NCI-H510A (cell line): ENCODE data around the gene TNS1.

Experiments
- DNase-seq: peaks from one replicate; lab custom pipeline; 2025; lab: John Stamatoyannopoulos, UW

Gene TNS1

DNA sequence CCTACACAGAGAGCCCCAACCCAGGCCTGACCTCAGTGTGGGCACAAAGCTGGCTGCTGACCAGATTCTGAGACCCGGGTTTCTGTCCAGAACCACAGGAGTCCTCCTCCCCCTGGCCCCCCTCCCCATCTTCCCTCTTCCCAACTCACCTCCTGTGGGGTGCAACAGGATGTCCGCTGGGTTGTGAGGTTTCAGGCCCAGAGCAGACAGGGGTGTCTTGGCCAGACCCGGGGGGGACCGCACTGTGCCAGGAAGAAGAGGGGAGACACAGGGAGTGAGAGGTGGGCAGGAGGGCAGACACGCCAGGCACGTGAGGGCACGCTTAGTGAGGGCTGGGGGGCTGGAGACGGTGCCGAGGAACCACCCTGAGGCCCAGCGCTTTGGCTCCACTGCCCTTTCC lies 171.5 kb downstream of the TNS1 start:
- no peak for DNase-seq

GRCh38 chr2:217830807-217831206 lies 172.0 kb downstream of the TNS1 start:
- no peak for DNase-seq

- no peak for DNase-seq
Observed at GRCh38 chr2:217830061-217830460, 172.7 kb downstream of the TNS1 start.

GRCh38 chr2:217829420-217829819 lies 173.4 kb downstream of the TNS1 start:
- no peak for DNase-seq

- DNase-seq: no peak
Observed at GRCh38 chr2:217828336-217828735, 174.5 kb downstream of the TNS1 start.

GRCh38 chr2:217827430-217828201 lies 175.2 kb downstream of the TNS1 start:
- no peak for DNase-seq

GRCh38 chr2:217826991-217827390 lies 175.8 kb downstream of the TNS1 start:
- DNase-seq: no peak

DNA sequence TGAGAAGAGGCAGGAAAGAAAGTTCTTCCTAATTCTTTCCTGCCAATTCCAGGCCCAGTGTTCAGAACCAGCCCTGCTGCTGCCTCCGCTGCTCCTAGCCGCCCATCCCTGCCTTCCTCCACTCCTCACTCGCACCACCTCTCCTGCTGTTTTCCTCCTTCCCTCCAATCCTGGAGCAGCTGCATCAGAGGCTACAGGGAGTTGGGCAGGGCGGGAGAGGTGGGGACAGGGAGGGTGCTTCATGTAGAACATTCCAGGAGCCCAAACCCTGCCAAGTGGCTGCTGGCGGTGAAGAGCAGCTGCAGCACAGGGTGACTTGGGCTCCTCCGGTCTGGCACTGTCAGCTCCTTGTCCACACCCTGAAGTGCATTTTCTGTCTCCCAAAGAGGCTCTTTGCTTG lies 176.3 kb downstream of the TNS1 start:
- DNase-seq: no peak

GRCh38 chr2:217825469-217826235 lies 177.1 kb downstream of the TNS1 start:
- DNase-seq: no peak

DNA sequence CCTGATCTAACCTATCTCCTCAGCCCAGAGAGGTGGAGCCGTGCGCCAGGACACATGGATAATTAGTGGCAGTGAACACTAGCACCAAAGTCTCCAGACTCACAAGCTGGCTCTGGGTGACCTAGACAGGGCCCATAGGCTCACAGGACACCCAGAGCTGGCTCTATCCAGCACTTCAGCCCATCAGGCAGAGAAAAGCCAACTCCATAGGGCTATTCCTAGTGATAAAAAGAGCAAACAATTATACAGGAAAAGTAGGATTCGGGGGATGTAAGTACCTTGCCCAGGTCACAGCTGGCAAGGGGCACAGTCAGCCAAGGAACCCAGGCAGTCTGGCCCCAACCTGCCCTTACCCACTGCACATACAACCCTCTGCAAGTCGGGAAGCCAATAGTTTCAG lies 178.6 kb downstream of the TNS1 start:
- no peak for DNase-seq

GRCh38 chr2:217823626-217824025 lies 179.2 kb downstream of the TNS1 start:
- DNase-seq: no peak

GRCh38 chr2:217822296-217823252 lies 180.2 kb downstream of the TNS1 start:
- DNase-seq: no peak

DNA sequence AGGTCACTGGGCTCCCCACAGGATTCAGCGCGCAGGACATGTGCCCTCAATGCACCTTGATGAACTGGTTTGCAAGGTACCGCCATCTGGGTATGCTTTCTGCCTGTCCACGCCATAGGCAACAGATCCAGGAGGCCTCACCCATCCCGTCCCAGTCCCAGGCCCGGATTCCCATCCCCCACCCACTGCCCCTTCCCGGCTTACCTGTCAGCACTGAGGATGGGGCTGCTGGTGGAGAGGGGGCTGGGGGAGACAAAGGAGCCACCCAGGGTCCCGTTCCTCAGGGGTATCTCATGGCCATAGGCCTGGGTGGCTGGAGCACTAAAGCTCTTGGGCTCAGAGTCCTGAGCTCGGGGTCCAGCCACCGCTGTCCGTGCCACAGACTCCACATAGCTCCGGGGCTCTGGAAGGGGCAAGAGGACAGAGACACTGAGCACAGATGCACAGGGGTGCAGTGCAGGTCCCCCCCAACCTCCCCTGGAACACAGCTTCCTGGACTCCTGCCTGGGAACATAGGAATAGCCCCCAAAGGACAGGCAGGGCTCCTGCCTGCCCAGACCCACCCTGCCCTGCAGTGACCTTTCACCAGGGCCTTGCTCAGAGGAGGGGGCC lies 181.2 kb downstream of the TNS1 start:
- DNase-seq: no peak

- no peak for DNase-seq
Observed at GRCh38 chr2:217820904-217821303, 181.9 kb downstream of the TNS1 start.

- DNase-seq: no peak
Observed at GRCh38 chr2:217820091-217820819, 182.5 kb downstream of the TNS1 start.

DNA sequence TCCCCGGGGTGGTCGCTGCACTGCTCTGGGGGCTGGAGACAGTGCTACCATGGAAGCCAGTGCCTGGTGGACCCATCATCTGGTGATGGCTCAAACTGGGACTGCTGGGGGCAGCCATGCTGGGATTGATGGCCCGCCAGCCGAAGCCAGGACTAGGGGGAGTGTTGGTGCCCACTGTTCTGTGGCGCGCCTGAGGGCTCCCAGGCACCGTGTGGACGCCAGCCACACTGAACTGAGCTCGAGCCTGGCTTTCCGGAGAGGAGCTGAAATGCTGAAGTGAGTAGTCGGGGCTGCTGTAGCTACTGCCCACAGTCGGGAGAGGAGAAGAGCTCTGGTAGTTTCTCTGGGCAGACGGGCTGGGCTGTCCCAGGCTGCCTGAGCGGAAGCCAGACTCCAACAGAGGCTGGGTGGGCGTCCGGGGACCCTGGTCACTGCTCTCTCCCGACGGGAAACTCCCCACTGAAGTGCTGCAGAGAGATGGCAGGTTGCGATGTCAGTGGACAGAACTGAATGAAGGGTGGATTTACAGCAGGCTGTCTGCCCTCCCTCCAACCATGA lies 184.4 kb downstream of the TNS1 start:
- no peak for DNase-seq

DNA sequence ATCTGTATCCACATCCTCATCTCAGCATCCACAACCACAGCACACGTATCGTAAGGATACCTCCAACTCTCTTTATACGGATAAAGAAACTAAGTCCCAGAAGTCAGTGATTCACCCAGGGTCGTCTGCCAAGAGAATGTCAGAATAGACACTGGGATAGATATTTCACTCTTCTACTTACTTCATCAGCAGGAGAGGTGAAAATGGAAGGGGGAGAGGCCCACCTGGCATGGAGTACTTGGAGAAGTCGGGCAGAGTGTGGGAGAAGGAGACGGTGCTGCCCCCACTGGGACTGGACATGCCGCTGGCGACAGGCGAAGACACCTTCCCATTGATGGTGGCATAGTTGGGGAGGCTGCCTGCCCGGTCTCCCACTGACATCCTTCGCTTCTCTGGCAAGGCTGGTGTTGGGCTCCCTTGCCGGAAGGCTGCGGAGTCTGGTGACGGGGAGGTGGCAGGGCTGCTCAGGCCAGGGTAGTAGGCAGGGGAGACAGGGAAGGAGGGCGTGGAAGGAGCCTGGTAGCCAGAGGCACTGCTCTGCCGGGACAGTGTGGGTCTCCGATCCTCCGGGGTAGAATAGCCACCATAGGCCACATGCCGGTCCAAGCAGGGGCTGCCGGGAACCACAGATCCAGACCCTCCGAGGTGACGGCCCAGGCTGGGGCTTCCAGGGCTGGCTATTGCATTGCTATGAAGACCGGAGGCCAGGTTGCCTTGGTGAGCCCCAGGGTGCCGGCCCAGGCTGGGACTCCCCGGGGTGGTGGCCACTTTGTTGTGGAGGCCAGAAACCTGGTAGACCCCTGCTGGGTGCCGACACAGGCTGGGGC lies 185.1 kb downstream of the TNS1 start:
- DNase-seq: no peak

GRCh38 chr2:217816396-217816869 lies 186.4 kb downstream of the TNS1 start:
- no peak for DNase-seq

GRCh38 chr2:217813828-217814227 lies 189.0 kb downstream of the TNS1 start:
- DNase-seq: no peak

GRCh38 chr2:217812170-217812569 lies 190.6 kb downstream of the TNS1 start:
- DNase-seq: no peak
